ENCODE results near the gene STRIP1.

- TF ChIP-seq CTCF (IDR thresholded peaks at IDR 0.05) (peak in 1 of 6 experiments; percentile 19), POLR2A (IDR thresholded peaks at IDR 0.05) (peak in 3 of 4 donors; percentile 8 to 66 (median 36))
These were observed at the start of gene STRIP1 for GRCh38 chr1:110034451-110035235.
